Hepatocyte (in vitro differentiated cells): Measurements from ENCODE around the gene MED1. TPM values are rescaled to one million over a fixed set of nuclear protein-coding genes. Genes with fewer than 3 reads are reported as not detected.

Source experiments
- DNase-seq: peaks from one replicate; pipeline ENCODE4 v3.0.0-alpha.2; 2016; ENCODE audit warnings: low spot score
- H2AFZ ChIP-seq: fragments of 200-600 bp; sonication (generic); 2 replicates; pipeline ENCODE4 v1.6.0; 2016; ENCODE audit warnings: antibody characterized with exemption, mild to moderate bottlenecking
- H3K27ac ChIP-seq: fragments of 200-600 bp; sonication (generic); 2 replicates; pipeline ENCODE4 v1.5.1; 2016; ENCODE audit warnings: mild to moderate bottlenecking
- H3K27me3 ChIP-seq: fragments of 200-600 bp; sonication (generic); 2 replicates; pipeline ENCODE4 v1.6.1; 2016
- H3K36me3 ChIP-seq: fragments of 200-600 bp; sonication (generic); replicated peaks from 2 replicates; pipeline ENCODE4 v1.5.1; 2016; ENCODE audit warnings: low read depth; ENCODE audit not compliant: insufficient read depth
- H3K4me1 ChIP-seq: fragments of 200-600 bp; sonication (generic); 2 replicates; pipeline ENCODE4 v1.5.1; 2016; ENCODE audit warnings: mild to moderate bottlenecking, moderate library complexity; ENCODE audit not compliant: insufficient read depth
- H3K4me2 ChIP-seq: fragments of 200-600 bp; sonication (generic); 2 replicates; pipeline ENCODE4 v1.6.0; 2016
- H3K4me3 ChIP-seq: fragments of 200-600 bp; sonication (generic); 2 replicates; pipeline ENCODE4 v1.5.1; 2016; ENCODE audit warnings: mild to moderate bottlenecking
- H3K79me2 ChIP-seq: fragments of 200-600 bp; sonication (generic); 2 replicates; pipeline ENCODE4 v1.6.0; 2017; ENCODE audit warnings: mild to moderate bottlenecking
- H3K9me2 ChIP-seq: fragments of 200-600 bp; sonication (generic); replicated peaks from 2 replicates; pipeline ENCODE4 v1.6.0; 2017; ENCODE audit warnings: mild to moderate bottlenecking; ENCODE audit not compliant: insufficient read depth
- H3K9me3 ChIP-seq: fragments of 200-600 bp; sonication (generic); 2 replicates; pipeline ENCODE4 v1.5.1; 2016; ENCODE audit warnings: low read depth, mild to moderate bottlenecking
- H4K20me1 ChIP-seq: fragments of 200-600 bp; sonication (generic); 2 replicates; pipeline ENCODE4 v1.6.0; 2016; ENCODE audit warnings: mild to moderate bottlenecking; ENCODE audit not compliant: insufficient read depth, poor library complexity, severe bottlenecking
- CTCF ChIP-seq: fragments of 200-600 bp; sonication (generic); IDR thresholded peaks from 2 replicates; pipeline ENCODE4 v1.5.1; 2016; ENCODE audit warnings: antibody characterized with exemption, mild to moderate bottlenecking; ENCODE audit not compliant: poor library complexity
- EZH2 ChIP-seq: fragments of 200-600 bp; sonication (generic); IDR thresholded peaks from 2 replicates; pipeline ENCODE4 v1.6.1; 2016; ENCODE audit warnings: antibody characterized with exemption, mild to moderate bottlenecking, borderline replicate concordance
- EZH2phosphoT487 ChIP-seq: fragments of 200-600 bp; sonication (generic); IDR thresholded peaks from one replicate; pipeline ENCODE4 v1.6.1; 2018; ENCODE audit warnings: antibody characterized with exemption, mild to moderate bottlenecking, low read depth, moderate library complexity; ENCODE audit not compliant: unreplicated experiment, severe bottlenecking
- WGBS: methylation state at CpG from one replicate; pipeline ENCODE4 v1.1.6; 2016; ENCODE audit warnings: low lambda C conversion rate; ENCODE audit errors: missing lambda C conversion rate; 5-methylcytosine and 5-hydroxymethylcytosine counted together
- polyA plus RNA-seq: library from polyadenylated mRNA; unstranded; fragments of >200 nt; fragmentation: Nextera tagmentation; extraction: Ambion mirVana; gene quantifications from 2 replicates; pipeline ENCODE4 v1.2.1, GENCODE V29; 2016
- total RNA-seq: library from RNA; depleted of rRNA; stranded (reverse); fragments of >200 nt; gene quantifications from 2 replicates; pipeline ENCODE4 v1.2.3, GENCODE V29; 2014

Gene MED1
- total and polyA plus RNA-seq, 2 experiments from 2014 or later = 8.7 to 22.8 TPM

GRCh38 chr17:39365872-39366271 lies 85.2 kb downstream of the MED1 start:
- Histone ChIP-seq H3K27me3 (no peaks in the 10 kb centered on the region), H3K4me2 (peak overlapping the region; percentile 54), H3K4me1 (no peaks in the 10 kb centered on the region), H3K9me2 (no peaks in the 10 kb centered on the region), H3K9me3 (no peaks in the 10 kb centered on the region), H2AFZ (no peak overlapping the region), H3K4me3 (no peak overlapping the region), H3K79me2 (peaks cover 45% of the 10 kb centered on the region), H3K36me3 (no peaks in the 10 kb centered on the region), H3K27ac (peak overlapping the region; percentile 17), H4K20me1 (peaks cover 10% of the 10 kb centered on the region)
- TF ChIP-seq EZH2phosphoT487 (no peak), CTCF (no peak), EZH2 (no peak)
- no peak for DNase-seq
- WGBS = 93% methylated on average over 5 of the region's 5 CpGs

GRCh38 chr17:39365242-39365641 lies 85.8 kb downstream of the MED1 start:
- no peak overlapping the region for H3K4me3 ChIP-seq
- WGBS = 75% methylated on average over 4 of the region's 4 CpGs
- peaks cover 13% of the 10 kb centered on the region for H4K20me1 ChIP-seq
- no peaks in the 10 kb centered on the region for H3K9me3 ChIP-seq
- TF ChIP-seq EZH2phosphoT487 (no peak), CTCF (no peak), EZH2 (no peak)
- no peaks in the 10 kb centered on the region for H3K9me2 ChIP-seq
- H3K79me2 ChIP-seq = peaks cover 47% of the 10 kb centered on the region
- peak overlapping the region; percentile 54 for H3K4me2 ChIP-seq
- no peaks in the 10 kb centered on the region for H3K4me1 ChIP-seq
- no peaks in the 10 kb centered on the region for H3K36me3 ChIP-seq
- no peak overlapping the region for H2AFZ ChIP-seq
- H3K27ac ChIP-seq = peak overlapping the region; percentile 17
- H3K27me3 ChIP-seq = no peaks in the 10 kb centered on the region
- DNase-seq = no peak

GRCh38 chr17:39364236-39365025 lies 86.6 kb downstream of the MED1 start:
- no peaks in the 10 kb centered on the region for H3K9me2 ChIP-seq
- 86% methylated on average over 8 of the region's 8 CpGs for WGBS
- no peaks in the 10 kb centered on the region for H3K36me3 ChIP-seq
- no peak overlapping the region for H3K4me3 ChIP-seq
- H3K27ac ChIP-seq = no peak overlapping the region
- no peaks in the 10 kb centered on the region for H3K27me3 ChIP-seq
- DNase-seq = no peak
- H4K20me1 ChIP-seq = peaks cover 9% of the 10 kb centered on the region
- no peaks in the 10 kb centered on the region for H3K9me3 ChIP-seq
- no peak overlapping the region for H3K4me2 ChIP-seq
- peaks cover 45% of the 10 kb centered on the region for H3K79me2 ChIP-seq
- TF ChIP-seq CTCF = no peak
- TF ChIP-seq EZH2phosphoT487 = no peak
- no peak for TF ChIP-seq EZH2
- H3K4me1 ChIP-seq = no peaks in the 10 kb centered on the region
- no peak overlapping the region for H2AFZ ChIP-seq
